EH (cell line): Measurements from ENCODE around the gene ABLIM2.
"Not testable (repeated sequence)": the region's sequence is repeated elsewhere in the genome, so short reads cannot be mapped to it uniquely, and the experiment has no call there.

Experiments
- DNase-seq: peaks from one replicate; pipeline ENCODE4 v3.0.0-alpha.2; 2015; ENCODE audit warnings: low read depth

Gene ABLIM2

GRCh38 chr4:7962609-7963508 lies 195.8 kb downstream of the ABLIM2 start:
- DNase-seq = no peak

DNA sequence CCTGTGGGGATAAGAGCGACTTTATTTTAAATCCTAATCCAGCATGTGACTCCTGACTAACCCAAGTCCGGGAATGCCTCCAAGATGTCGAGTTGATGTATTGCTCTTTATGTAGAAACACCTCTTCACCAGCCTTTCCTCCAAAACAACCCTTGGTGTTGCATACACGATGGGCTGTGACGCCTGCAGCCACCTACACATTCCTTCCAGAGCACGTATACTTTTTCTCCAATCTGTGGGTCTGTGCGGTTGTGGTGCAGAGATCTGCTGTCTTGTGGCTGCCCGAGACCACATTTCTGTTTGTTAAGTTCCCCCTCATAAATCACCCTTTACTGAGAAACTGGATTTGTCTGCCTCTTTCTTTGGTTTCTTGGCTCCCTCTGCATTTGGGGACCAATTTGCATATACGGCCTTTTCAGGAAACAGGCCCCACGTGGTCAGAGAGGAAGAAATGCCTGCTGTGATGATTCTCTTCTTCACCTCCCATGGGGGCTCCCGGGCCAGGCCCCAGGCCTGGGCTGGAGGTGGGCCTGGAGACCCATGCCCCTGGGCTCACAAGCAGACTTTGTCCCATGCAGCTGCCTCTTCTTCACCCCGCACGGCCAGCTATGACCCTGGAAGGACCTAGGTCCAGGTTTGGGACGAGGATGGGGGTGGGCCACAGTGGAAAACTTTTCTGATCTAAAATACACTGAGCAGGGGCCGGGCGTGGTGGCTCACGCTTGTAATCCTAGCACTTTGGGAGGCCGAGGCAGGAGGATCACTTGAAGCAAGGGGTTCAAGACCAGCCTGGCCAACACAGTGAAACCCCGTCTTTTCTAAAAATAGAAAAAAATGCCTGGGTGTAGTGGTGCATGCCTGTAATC lies 197.6 kb downstream of the ABLIM2 start:
- DNase-seq = peak; percentile 98

- no peak for DNase-seq
Measured at GRCh38 chr4:7960017-7960789, 198.4 kb downstream of the ABLIM2 start.

GRCh38 chr4:7959078-7959477 lies 199.5 kb downstream of the ABLIM2 start:
- DNase-seq = no peak

DNA sequence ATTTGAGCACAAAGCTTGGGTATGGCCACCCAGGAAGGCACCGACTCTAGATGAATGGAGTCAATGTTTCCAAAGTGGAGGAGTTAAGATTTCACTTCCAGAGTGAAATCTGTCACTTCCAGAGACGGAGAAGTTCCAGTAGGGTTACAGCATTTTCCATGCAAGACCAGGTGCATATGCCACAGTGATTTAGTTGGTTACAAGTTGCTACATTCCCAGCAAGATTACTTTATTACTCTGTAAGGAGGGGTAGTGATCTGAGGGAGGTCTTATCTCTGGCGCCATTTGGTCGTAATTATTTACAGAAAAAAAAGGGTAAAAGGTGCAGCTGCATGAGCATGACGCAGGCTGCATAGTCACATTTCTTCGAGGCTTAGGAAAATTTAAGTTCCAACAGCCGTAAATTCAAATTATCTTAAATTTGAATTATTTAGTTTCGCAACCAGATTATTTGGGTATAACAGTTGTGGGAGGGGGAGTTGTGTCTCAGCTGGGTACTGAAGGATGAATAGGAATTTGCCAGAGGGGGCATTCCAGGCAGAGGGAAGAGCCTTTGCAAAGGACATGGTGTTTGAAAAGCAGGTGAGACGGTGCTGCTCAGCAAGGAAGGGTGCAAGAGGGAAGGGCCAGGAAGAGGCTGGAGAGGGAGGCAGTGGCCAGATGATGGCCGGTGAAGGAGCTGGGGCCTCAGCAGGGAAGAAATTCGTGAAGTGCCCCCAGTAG lies 201.5 kb downstream of the ABLIM2 start:
- no peak for DNase-seq

- peak; percentile 93 for DNase-seq
Measured at GRCh38 chr4:7956270-7956808, 202.3 kb downstream of the ABLIM2 start.

GRCh38 chr4:7955393-7955792 lies 203.2 kb downstream of the ABLIM2 start:
- no peak for DNase-seq

GRCh38 chr4:7952615-7953014 lies 206.0 kb downstream of the ABLIM2 start:
- no peak for DNase-seq

DNA sequence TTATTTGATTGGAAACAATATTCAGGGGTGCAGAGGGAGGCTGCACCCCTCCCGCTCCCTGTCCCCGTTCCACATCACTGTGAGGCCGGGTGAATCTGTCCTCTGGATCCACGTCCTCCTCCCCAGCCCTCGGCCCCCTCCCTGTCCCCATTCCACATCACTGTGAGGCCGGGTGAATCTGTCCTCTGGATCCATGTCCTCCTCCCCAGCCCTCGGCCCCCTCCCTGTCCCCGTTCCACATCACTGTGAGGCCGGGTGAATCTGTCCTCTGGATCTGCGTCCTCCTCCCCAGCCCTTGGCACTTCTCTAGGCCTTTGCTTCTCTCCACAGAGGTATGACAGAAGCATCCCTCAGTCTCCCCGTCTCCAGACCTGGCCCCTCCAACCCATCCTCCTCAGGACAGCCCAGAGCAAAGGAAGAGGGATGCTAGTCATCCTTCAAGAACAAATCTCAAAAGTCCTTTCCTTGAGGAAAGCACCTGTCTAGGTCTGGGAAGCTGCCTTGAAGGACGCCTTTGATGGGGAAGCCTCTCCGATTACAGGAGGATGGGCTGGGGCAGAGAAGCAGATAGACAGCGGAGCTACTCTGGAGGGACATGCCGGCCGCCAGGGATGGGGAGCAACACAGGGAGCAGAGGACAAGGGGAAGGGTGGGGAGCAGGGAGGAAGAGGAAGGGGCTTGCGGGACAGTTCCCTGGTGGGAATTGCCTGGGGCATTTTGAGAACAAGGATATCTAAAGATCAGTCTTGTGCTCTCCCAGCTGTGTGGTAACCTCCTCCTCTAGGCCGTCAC lies 208.1 kb downstream of the ABLIM2 start:
- DNase-seq = no peak

- DNase-seq = no peak
Measured at GRCh38 chr4:7949759-7950158, 208.9 kb downstream of the ABLIM2 start.

DNA sequence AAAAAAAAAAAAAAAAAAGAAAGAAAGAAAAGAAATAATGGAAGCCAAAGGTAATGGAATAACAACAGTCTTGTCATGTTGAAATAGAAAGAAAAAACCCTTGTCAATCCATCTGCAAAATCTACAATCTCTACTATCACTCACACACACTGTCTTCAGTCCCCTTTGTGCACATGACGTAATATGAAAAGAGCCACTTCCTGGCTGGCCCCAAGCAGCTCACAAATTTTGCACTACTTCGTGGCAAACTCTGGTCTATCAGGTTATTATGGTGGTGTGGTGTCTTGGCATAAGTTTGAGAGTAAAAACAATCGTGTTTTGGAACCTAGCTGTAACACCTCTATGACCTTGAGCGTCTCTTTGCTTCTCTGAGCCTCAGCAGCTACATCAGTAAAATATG lies 210.7 kb downstream of the ABLIM2 start:
- no peak for DNase-seq

GRCh38 chr4:7945709-7946380 lies 212.8 kb downstream of the ABLIM2 start:
- DNase-seq = no peak

GRCh38 chr4:7944599-7945220 lies 213.9 kb downstream of the ABLIM2 start:
- peak; percentile 62 for DNase-seq

DNA sequence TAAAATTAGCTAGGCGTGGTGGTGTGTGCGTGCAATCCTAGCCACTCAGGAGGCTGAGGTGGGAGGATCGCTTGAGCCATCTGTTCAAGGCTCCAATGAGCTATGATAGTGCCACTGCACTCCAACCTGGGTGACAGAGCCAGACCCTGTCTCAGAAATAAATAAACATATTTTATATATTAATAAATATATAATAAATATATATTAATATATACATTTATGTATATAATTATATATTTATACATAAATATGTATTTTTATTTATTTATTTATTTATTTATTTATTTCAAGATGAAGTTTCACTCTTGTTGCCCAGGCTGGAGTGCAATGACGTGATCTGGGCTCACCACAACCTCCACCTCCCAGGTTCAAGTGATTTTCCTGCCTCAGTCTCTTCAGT lies 214.9 kb downstream of the ABLIM2 start:
- DNase-seq = not testable (repeated sequence)

DNA sequence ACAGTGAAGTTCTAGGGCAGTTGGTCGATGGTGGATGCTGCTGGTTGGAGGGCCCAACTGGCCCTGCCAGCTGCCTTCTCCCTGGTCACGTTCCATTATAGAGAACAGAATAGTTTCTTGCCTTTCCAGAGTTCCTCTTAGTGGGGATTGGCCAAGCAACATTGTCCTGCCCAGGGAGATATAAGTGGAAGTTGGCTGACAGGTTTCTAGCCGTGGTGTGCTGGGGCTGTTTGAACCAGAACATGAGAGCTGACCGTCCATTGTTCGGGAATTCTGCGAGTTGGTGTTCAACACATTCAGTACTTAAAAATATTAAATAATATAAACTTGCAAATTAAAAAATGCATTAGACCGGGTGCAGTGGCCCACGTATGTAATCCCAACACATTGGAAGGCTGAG lies 215.4 kb downstream of the ABLIM2 start:
- DNase-seq = no peak

DNA sequence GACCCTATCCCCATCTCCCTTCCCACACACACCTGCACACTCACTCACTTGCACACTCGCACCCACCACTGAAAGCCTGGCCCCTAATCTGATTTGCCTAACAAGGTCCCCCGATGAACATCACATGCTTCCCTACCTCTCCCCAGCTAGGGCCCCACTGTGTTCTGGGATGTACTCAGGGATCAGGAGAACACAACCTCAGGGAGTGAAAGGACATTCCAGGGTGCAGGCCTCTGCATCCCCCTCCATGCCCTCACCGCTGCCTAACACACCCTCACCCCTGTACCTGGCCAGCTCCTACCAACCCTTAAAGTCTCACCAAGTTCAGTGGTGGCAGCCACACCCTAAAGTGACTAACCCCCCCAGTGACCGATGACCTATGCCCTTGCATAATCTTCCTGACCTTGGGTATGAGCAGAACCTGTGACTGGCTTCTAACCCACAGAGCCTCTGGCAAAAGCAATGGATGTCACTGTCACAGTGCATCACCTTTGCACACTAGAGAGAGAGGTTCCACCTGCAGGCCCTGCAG lies 216.6 kb downstream of the ABLIM2 start:
- no peak for DNase-seq

GRCh38 chr4:7941111-7941964 lies 217.3 kb downstream of the ABLIM2 start:
- peak; percentile 35 for DNase-seq
